Articular chondrocyte of knee joint (primary cell): Measurements from ENCODE around the gene SLC38A7. TPM values are rescaled to one million over a fixed set of nuclear protein-coding genes. Genes with fewer than 3 reads are reported as not detected.

Experiments
- total RNA-seq: library from RNA; depleted of rRNA; stranded (reverse); fragments of >200 nt; gene quantifications from 2 replicates; pipeline ENCODE4 v1.2.3, GENCODE V29; 2012

Gene SLC38A7, protein sequence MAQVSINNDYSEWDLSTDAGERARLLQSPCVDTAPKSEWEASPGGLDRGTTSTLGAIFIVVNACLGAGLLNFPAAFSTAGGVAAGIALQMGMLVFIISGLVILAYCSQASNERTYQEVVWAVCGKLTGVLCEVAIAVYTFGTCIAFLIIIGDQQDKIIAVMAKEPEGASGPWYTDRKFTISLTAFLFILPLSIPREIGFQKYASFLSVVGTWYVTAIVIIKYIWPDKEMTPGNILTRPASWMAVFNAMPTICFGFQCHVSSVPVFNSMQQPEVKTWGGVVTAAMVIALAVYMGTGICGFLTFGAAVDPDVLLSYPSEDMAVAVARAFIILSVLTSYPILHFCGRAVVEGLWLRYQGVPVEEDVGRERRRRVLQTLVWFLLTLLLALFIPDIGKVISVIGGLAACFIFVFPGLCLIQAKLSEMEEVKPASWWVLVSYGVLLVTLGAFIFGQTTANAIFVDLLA
- 25.9 and 39.6 TPM in 2 replicates for total RNA-seq

GRCh38 chr16:58684354-58685083, at the start of gene SLC38A7:
Gene SLC38A7 (minus strand): TSS chr16:58684770. CDS start chr16:58680126, 4,644 bp downstream.

GRCh38 chr16:58733671-58734458, 49.3 kb upstream of the SLC38A7 start, which contains the start of gene GOT2:
Gene GOT2 (minus strand): TSS chr16:58734316. CDS start chr16:58734228, 88 bp downstream.

DNA sequence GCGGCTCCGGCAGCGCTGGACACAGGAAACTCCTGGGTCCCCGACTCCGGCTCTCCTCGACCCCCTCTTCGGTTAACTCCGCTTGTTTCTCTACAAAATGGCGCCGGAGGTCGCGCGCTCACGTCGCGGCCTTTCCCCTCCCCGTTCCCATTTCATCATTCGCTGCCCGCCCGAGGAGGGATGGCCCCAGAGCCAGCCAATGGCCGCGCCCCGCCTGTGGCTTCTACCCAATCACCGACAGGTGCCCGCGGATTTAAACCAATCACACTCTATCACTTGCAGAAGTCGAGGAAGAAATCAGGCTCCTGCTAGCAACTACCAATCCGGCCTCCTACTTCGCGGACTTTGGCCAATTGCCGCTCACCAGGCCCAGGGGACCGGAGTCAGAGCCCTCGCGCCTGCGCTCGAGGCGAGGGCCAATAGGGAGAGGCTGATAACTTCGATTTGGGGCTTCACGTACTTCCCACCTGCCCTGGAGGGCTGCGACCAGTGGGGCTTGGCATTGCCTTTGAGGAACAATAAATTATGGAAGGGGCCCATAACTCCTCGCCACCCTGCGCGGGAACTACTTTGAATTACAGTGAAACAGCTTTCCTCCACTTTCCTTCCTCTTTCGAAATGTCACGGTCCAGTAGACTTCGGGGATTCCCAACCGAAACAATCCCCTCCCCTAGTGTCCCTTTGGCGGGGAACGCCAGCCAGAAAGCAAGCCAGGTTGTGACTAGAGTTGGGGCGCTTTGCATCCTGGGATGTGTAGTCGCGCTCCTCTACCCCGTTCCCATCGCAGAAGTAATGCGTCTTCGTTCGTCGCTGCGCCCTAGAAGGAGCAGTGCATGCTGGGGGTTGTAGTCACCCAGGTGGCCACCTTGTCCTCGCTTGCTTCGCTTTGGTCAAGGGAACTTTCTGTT, 54.6 kb downstream of the SLC38A7 start, which contains the start of gene CNOT1:
Gene CNOT1 (minus strand): TSS at position 94 of the 908 bp plus-strand sequence. CDS start 30,489 bp downstream, outside the sequence.

Other genes with a start within 250 kb of the SLC38A7 start
- 8.8 and 12.8 TPM in 2 replicates for gene NDRG4, start 184.6 kb downstream of the SLC38A7 start, total RNA-seq
- gene SETD6, start 169.3 kb downstream of the SLC38A7 start, total RNA-seq: 8.2 and 12.7 TPM in 2 replicates
- 121 and 122 TPM in 2 replicates for gene CNOT1, start 54.9 kb downstream of the SLC38A7 start, total RNA-seq
- gene GOT2, start 49.5 kb upstream of the SLC38A7 start, total RNA-seq: 26.3 and 41.9 TPM in 2 replicates